HG02885 (cell line): Measurements from ENCODE around the gene FAM53C.
"Not testable (repeated sequence)": the region's sequence is repeated elsewhere in the genome, so short reads cannot be mapped to it uniquely, and the experiment has no call there.

ENCODE experiments used
- ATAC-seq: cut with Tn5 transposase; IDR thresholded peaks from one replicate; pipeline ENCODE4 v1.9.1; 2021; ENCODE audit warnings: mild to moderate bottlenecking; ENCODE audit not compliant: unreplicated experiment, poor library complexity

Gene FAM53C

GRCh38 chr5:138386290-138386689, 48.2 kb downstream of the FAM53C start:
- no peak for ATAC-seq

GRCh38 chr5:138389332-138389731, 51.3 kb downstream of the FAM53C start:
- no peak for ATAC-seq

- ATAC-seq, result not testable (repeated sequence)
These were observed 51.8 kb downstream of the FAM53C start for GRCh38 chr5:138389911-138390310.

GRCh38 chr5:138391859-138392386, 53.9 kb downstream of the FAM53C start:
- ATAC-seq, result no peak
